HL-60 (cell line): ENCODE measurements around the gene RELN.

ENCODE experiments used
- DNase-seq, 2 experiments: peaks; one replicate each; pipeline ENCODE4 v3.0.0-alpha.2; 2010 to 2020; ENCODE audit warnings: low read depth in 1 of 2, low spot score in 1 of 2
- H3K27ac ChIP-seq: fragments of 250-450 bp; sonication (Bioruptor Pico); replicated peaks from 2 replicates; pipeline ENCODE4 v1.5.1; 2020; ENCODE audit warnings: mild to moderate bottlenecking, moderate library complexity
- H3K27me3 ChIP-seq: fragments of 250-450 bp; sonication (Bioruptor Pico); 2 replicates; pipeline ENCODE4 v1.5.1; 2021; ENCODE audit warnings: mild to moderate bottlenecking, moderate library complexity; ENCODE audit not compliant: insufficient read depth, poor library complexity, severe bottlenecking
- H3K4me3 ChIP-seq: replicated peaks from 2 replicates; pipeline ENCODE4 v1.5.1; 2011; ENCODE audit warnings: mild to moderate bottlenecking, control low read depth, low read length; ENCODE audit not compliant: insufficient read depth
- CTCF ChIP-seq: IDR thresholded peaks from one replicate; pipeline ENCODE4 v1.5.1; 2011; ENCODE audit warnings: low read length, control low read depth, inconsistent platforms; ENCODE audit not compliant: insufficient read depth
- GABPA ChIP-seq: IDR thresholded peaks from 2 replicates; pipeline ENCODE4 v1.6.1; 2012; ENCODE audit warnings: low read depth
- POLR2AphosphoS5 ChIP-seq: IDR thresholded peaks from 2 replicates; pipeline ENCODE4 v1.6.1; 2012; ENCODE audit warnings: low read depth
- REST ChIP-seq: IDR thresholded peaks from 2 replicates; pipeline ENCODE4 v1.6.1; 2012; ENCODE audit warnings: low read depth; ENCODE audit not compliant: insufficient replicate concordance
- SPI1 ChIP-seq: IDR thresholded peaks from 2 replicates; pipeline ENCODE4 v1.6.1; 2012; ENCODE audit warnings: low read depth, mild to moderate bottlenecking, borderline replicate concordance

The RELN gene

GRCh38 chr7:103695521-103695920 is 293.9 kb downstream of the RELN start:
- TF ChIP-seq POLR2AphosphoS5: no peak
- no peak for TF ChIP-seq GABPA
- TF ChIP-seq REST: no peak
- no peak for TF ChIP-seq SPI1
- no peak for TF ChIP-seq CTCF
- no peak for DNase-seq
- Histone ChIP-seq H3K4me3 (no peak overlapping the region), H3K27me3 (no peaks in the 10 kb centered on the region), H3K27ac (no peak overlapping the region)

- Histone ChIP-seq H3K27me3 (no peaks in the 10 kb centered on the region), H3K27ac (no peak overlapping the region), H3K4me3 (no peak overlapping the region)
- no peak for DNase-seq
- TF ChIP-seq REST: no peak
- no peak for TF ChIP-seq GABPA
- TF ChIP-seq SPI1: no peak
- no peak for TF ChIP-seq POLR2AphosphoS5
- TF ChIP-seq CTCF: no peak
Observed at GRCh38 chr7:103694304-103694703, 295.2 kb downstream of the RELN start.

- Histone ChIP-seq H3K27ac (no peak overlapping the region), H3K27me3 (no peaks in the 10 kb centered on the region)
- no peak for TF ChIP-seq GABPA
- TF ChIP-seq REST: no peak
- no peak for TF ChIP-seq POLR2AphosphoS5
- no peak for TF ChIP-seq SPI1
- no peak for TF ChIP-seq CTCF
Observed at GRCh38 chr7:103691291-103691690, 298.2 kb downstream of the RELN start.

More at GRCh38 chr7:103691291-103691690, 298.2 kb downstream of the RELN start:
- no peak for DNase-seq
- H3K4me3 ChIP-seq: no peak overlapping the region
